Putamen (tissue), 1 donor: ENCODE measurements around the gene SSX5.
"Not testable (repeated sequence)": the region's sequence is repeated elsewhere in the genome, so short reads cannot be mapped to it uniquely, and the experiment has no call there.

Source experiments
- DNase-seq: peaks from one replicate; pipeline ENCODE4 v3.0.0-alpha.2; 2016; ENCODE audit warnings: low spot score

SSX5 gene, protein sequence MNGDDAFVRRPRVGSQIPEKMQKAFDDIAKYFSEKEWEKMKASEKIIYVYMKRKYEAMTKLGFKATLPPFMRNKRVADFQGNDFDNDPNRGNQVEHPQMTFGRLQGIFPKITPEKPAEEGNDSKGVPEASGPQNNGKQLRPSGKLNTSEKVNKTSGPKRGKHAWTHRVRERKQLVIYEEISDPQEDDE

DNA sequence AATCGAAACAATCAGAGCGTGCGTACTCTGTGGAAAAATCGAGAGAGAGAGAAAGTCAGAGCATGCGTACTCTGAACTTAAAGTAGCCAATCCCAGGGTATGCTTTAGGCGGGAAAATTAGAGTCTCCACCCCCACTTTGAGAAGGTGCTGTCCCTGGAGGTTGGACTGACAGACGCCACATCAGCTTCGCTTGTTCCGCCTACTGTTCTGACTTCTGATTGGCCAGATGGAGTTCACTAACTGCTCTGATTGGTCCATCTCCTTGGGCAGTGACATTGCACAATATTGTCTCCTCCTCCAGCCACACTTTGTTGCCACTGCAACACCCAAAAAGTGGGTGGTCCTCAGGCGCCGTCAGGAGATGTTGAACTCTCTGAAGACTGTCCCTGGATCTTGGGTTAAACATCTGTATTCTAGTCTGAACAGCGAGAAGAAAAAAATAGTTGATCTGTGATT is at the start of gene SSX5:
Gene SSX5 (minus strand): TSS at position 51 of the 457 bp plus-strand sequence. CDS start 1,437 bp downstream, outside the sequence.
- no peak for DNase-seq

DNA sequence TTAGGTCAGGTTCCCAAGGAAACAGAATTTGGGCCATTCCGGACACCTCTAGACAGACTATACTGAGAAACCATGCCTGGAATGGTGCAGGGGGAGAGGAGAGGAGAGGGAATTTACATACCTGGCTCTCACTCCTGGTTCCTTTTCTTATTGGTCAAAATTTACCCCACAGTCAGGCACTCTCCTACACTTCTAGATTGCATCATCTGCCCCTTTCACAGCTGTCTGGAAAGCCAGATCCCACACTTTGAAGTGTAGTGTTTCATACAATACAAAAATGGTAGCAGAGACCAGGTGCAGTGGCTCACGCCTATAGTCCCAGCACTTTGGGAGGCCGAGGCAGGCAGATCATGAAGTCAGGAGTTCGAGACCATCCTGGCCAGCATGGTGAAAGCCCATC is 27.6 kb upstream of the SSX5 start:
- not testable (repeated sequence) for DNase-seq

DNA sequence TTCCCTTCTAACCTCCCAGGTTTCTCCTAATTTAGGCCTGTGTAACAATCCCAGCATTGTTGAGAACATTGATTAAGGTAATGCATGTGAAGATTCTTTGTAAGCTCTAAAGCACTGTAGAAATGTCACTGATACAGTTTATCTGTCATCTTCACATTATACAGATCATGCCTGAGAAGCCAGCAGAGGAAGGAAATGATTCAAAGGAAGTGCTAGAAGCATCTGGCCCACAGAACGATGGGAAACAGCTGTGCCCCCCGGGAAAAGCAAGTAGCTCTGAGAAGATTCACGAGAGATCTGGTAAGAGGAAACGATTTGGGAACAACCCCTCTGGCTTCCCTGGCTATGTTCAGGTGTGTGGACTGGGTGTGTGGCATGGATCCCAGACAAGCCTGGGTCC is 17.7 kb upstream of the SSX5 start:
- not testable (repeated sequence) for DNase-seq

DNA sequence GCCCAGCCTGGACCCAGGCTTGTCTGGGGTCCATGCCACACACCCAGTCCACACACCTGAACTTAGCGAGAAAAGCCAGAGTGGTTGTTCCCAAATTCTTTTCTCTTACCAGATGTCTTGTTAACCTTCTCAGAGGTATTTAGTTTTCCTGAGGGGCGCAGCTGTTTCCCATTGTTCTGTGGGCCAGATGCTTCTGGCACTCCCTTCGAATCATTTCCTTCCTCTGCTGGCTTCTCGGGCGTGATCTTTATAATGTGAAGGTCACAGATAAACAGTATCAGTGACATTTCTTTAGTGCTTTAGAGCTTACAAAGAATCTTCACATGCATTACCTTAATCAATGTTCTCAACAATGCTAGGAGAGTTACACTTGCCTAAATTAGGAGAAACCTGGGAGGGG is 6.6 kb downstream of the SSX5 start:
- not testable (repeated sequence) for DNase-seq

DNA sequence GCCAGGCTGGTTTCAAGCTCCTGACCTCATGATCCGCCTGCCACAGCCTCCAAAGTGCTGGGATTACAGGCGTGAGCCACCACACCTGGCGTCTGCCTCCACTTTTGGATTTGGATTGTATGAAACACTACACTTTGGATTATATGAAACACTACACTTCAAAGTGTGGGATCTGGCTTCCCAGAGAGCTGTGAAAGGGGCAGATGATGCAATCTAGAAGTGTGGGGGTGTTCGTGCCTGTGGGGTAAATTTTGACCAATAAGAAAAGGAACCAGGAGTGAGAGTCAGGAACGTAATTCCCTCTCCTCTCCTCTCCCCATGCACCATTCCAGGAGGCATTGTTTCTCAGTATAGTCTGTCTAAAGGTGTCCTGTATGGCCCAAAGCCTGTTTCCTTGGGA is 14.7 kb downstream of the SSX5 start:
- DNase-seq: not testable (repeated sequence)

DNA sequence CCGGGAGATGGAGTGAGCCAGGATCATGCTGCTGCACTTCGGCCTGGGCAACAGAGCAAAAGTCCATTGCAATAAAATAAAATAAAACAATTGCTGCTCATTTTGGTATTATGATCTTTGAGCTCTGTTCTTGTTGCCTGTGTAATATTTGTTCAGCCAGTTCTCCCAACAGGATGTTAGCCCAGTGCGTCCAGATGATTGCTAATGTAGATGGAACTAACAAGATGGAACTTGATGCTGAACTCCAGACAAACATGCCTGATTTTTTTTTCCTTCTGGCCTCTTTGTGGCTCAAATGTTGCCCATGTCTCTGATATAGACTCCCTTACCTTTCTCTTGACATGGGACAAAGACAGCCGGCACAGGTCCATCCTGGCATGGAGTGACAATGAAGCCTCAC is 15.8 kb downstream of the SSX5 start:
- DNase-seq: no peak

DNA sequence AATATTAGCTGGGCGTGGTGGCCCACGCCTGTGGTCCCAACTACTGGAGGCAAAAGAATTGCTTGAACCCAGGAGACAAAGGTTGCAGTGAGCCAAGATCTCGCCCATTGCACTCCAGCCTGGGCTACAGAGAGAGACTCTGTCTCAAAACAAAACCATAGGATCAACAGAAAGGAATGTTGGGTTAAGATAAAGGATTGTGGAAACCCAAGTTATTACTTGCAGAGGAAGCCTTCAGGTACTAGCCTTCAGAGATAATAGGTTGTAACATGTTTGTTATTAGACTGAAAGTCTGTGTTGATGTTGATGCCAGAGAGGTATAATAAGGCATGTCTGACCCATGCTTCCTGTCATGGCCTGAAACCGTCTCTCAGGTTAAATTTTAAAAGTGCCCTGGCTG is 16.9 kb downstream of the SSX5 start:
- DNase-seq: no peak

DNA sequence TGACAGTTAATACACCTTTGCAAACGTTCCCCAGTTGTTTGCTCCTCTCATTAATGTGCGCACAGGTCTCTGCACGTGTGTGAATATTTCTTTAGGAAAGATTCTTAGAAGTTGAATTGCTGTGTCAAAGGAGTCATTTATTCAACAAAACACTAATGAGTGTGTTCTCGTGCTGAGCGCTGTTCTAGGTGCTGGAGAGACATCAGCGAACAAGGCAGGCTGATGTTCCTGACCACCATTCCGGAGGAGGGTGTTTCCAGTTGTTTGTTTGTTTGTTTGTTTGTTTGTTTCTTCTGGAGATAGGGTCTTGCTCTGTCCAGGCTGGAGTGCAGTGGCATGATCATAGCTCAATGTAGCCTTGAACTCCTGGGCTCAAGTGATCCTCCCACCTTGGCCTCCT is 30.3 kb downstream of the SSX5 start:
- DNase-seq: not testable (repeated sequence)

DNA sequence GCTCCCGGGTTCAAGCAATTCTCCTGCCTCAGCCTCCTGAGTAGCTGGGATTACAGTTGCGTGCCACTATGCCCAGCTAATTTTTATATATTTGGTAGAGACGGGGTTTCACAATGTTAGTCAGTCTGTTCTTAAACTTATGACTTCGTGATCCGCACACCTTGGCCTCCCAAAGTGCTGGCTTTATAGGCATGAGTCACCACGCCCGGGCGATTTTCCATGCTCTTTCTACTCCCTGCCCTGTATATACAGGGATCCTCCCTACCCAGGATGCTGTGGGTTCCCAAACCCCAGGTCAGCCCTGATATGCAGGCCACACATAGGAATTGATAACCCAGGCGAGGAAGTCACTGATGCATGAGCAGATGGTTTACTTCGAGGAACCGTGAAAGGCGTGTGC is 31.4 kb downstream of the SSX5 start:
- DNase-seq: no peak

DNA sequence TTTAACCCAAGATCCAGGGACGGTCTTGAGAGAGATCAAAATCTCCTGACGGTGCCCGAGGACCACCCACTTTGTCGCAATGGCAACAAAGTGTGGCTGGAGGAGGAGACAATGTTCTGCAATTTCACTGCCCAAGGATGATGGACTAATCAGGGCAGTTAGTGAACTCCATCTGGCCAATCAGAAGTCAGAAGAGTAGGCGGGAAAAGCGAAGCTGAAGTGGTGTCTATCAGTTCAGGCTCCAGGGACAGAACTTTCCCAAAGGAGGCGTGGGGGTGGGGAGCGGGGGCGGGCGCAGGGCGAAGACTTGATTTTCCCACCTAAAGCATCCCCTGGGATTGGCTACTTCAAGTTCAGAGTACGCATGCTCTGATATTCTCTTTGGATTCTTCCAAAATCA is 40.6 kb downstream of the SSX5 start:
- no peak for DNase-seq

DNA sequence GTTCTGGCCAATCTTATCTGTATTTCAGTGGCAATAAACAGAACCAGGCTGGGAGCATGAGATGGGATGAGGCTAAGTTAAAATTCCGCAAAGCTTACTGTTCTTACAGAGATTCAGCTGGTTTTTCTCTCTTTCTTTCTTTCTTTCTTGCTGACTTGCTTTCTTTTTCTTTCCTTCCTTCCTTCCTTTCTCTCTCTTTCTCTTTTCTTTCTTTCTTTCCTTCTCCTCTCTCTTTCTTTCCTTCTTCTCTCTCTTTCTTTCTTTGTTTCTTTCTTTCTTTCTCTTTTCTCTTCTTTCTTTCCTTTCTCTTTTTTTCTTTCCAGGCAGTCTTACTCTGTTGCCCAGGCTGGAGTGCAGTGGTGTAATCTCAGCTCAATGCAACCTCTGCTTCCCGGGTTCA is 41.8 kb downstream of the SSX5 start:
- no peak for DNase-seq

DNA sequence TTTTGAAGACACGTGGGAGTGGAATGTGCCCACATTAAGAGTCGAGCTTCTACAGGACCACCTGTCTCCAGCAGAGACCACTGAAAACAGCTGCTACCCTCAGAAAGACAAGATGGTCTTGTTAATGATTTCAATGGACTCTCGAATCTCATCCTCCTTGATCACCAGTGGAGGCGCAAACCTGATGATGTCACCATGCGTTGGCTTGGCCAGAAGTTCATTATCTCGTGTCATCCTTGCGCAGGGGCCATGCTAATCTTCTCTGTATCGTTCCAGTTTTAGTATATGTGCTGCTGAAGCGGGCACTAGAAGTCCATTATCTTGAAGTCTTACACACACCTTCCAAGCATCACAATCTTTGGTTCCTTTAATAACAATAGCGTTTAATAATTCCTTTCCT is 42.8 kb downstream of the SSX5 start:
- no peak for DNase-seq

DNA sequence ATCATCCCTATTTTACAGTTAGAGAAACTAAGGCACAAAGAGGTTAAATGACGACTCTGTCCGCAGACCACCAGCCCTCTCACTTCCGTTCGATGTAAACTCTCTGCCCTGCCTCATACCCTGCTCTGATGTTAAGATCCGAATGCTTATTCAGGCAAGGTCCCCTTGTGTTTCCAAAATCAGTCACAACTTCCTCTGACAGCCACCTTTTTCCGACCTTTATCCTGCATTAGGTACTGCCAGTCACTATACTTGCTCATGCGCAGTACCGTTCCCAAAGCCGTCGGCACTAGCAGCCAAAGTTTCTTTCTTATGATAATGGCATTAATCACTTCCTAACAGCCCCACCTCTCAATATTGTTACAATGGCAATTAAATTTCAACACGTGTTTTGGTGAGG is 53.9 kb downstream of the SSX5 start:
- DNase-seq: not testable (repeated sequence)

DNA sequence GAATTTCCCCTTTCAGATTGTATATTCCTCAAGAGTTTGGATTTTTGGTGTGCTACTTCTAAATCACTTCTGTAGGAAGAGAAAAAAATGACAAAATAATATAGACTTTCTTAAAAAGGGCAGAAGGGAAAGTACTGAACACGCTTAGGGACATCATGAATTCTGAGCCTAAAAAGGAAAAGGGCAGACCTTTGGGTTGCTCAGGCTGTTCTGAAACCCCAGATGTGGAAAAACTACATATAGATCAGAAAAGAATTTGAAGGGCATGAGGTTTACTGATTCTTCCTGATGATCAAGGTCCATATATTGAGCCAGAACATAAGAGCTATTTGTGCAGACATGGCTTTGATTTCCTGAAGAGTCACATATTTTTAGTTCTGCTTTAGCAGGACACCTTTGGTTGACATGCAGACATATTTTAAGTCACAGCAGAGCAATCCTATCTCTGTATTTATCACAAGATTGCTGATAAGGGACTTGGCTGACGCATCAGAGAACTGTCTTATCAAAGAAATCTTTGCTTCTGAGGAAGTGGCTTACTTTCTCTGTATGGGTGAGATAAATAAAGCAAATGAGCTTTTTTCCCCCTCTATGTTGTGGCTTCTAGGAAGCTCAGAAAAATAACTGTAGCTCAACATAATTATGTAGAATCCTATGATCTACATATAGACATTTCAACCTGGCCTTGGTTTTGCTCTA is 54.6 kb downstream of the SSX5 start:
- not testable (repeated sequence) for DNase-seq

DNA sequence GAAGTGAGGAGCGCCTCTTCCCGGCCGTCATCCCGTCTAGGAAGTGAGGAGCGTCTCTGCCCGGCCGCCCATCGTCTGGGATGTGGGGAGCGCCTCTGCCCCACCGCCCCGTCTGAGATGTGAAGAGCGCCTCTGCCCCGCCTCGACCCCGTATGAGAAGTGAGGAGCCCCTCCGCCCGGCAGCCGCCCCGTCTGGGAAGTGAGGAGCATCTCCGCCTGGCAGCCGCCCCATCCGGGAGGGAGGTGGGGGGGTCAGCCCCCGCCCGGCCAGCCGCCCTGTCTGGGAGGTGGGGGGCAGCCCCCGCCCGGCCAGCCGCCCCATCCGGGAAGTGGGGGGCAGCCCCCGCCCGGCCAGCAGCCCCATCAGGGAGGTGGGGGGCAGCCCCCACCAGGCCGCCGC is 57.5 kb downstream of the SSX5 start:
- DNase-seq: not testable (repeated sequence)
